Body of pancreas (tissue), 4 donors: ENCODE measurements around the gene ACACA.

Source experiments
- CTCF ChIP-seq, 7 experiments: fragments of 450-650 bp in 4 of 7; fragments of 200-600 bp in 3 of 7; sonication (generic) in 3 of 7; IDR thresholded peaks; one replicate each; pipeline ENCODE4 v1.5.1; 2016 to 2019; ENCODE audit warnings: antibody characterized with exemption in 7 of 7
- POLR2A ChIP-seq, 3 donors: fragments of 450-650 bp; IDR thresholded peaks; one replicate each; pipeline ENCODE4 v1.6.1; 2016; ENCODE audit warnings: antibody characterized with exemption in 3 of 3, mild to moderate bottlenecking in 2 of 3

GRCh38 chr17:37286430-37286829 lies 120.2 kb downstream of the ACACA start:
- TF ChIP-seq POLR2A (IDR thresholded peaks at IDR 0.05) (no peak), CTCF (IDR thresholded peaks at IDR 0.05) (no peak)
